ENCODE measurements around the gene RAB24.

Gene RAB24

GRCh38 chr5:177290816-177291596 lies 12.5 kb downstream of the RAB24 start:
- no peak overlapping the region for H3K4me3 ChIP-seq (ENCODE audit: low read depth, low read length)
- no peak for TF ChIP-seq CTCF (IDR thresholded peaks at IDR 0.05; ENCODE audit: control insufficient read depth, extremely low read depth, insufficient read depth)
- DNase-seq (ENCODE audit: low read depth): no peak

GRCh38 chr5:177288191-177288590 lies 15.3 kb downstream of the RAB24 start:
- no peak overlapping the region for H3K4me3 ChIP-seq (ENCODE audit: low read depth, low read length)
- DNase-seq (ENCODE audit: low read depth): no peak
- no peak for TF ChIP-seq CTCF (IDR thresholded peaks at IDR 0.05; ENCODE audit: control insufficient read depth, extremely low read depth, insufficient read depth)

DNA sequence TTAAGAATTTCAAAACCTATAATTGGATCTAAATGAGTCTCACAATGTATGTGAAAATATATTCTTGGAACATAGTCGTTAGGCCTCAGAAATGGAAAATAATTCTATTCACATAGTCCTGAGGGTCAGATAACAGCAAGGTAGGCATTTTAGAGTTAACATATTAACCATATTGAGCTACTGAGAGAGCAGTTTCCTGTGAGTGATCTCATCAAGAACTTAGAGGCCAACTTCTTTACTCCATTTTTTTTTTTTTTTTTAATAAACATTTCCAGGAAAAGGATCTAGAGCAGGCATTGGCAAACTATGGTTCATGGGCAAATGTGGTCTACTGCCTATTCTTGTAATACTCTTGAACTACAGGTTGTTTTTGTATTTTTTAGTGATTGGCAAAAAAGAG lies 26.6 kb downstream of the RAB24 start:
- TF ChIP-seq CTCF (IDR thresholded peaks at IDR 0.05; ENCODE audit: control insufficient read depth, extremely low read depth, insufficient read depth): no peak
- H3K4me3 ChIP-seq (ENCODE audit: low read depth, low read length): no peak overlapping the region
- no peak for DNase-seq (ENCODE audit: low read depth)

DNA sequence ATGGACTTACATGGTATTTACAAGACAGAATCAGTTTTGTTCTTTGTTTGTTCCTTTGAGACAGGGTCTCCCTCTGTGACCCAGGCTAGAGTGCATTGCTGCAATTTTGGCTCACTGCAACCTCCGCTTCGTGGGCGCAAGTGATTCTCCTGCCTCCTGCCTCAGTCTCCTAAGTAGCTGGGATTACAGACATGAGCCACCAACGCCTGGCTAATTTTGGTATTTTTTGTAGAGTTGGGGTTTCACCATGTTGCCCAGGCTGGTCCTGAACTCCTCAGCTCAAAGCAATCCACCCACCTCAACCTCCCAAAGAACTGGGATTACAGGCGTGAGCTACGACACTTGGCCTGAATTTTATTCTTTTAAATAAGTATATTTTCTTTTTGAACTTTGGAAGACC lies 27.6 kb downstream of the RAB24 start:
- no peak for TF ChIP-seq CTCF (IDR thresholded peaks at IDR 0.05; ENCODE audit: control insufficient read depth, extremely low read depth, insufficient read depth)
- DNase-seq (ENCODE audit: low read depth): no peak
- no peak overlapping the region for H3K4me3 ChIP-seq (ENCODE audit: low read depth, low read length)

- no peak for DNase-seq (ENCODE audit: low read depth)
- TF ChIP-seq CTCF (IDR thresholded peaks at IDR 0.05; ENCODE audit: control insufficient read depth, extremely low read depth, insufficient read depth): no peak
- H3K4me3 ChIP-seq (ENCODE audit: low read depth, low read length): no peak overlapping the region
Observed at GRCh38 chr5:177271113-177271512, 32.4 kb downstream of the RAB24 start.

DNA sequence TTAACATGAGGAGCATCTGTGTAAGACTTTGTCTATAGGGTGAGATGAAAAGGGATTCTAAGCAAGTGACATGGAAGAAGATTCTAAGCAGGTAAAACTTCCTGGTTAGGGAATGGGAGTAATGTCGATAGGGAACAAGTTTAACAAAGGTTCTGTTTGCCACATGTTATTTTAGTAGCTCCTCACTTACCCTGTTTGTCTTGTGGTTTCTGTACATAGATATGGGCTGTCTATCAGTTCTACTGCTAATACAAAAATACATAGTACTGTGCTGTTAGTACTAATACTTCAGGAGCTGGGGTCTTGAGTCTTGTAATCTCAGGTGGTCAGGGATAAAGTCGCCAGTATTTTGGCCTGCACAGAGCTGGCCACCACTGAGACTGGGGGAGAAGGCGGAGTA lies 32.9 kb downstream of the RAB24 start:
- TF ChIP-seq CTCF (IDR thresholded peaks at IDR 0.05; ENCODE audit: control insufficient read depth, extremely low read depth, insufficient read depth): no peak
- no peak overlapping the region for H3K4me3 ChIP-seq (ENCODE audit: low read depth, low read length)
- DNase-seq (ENCODE audit: low read depth): no peak

GRCh38 chr5:177269976-177270375 lies 33.5 kb downstream of the RAB24 start:
- no peak for DNase-seq (ENCODE audit: low read depth)
- no peak for TF ChIP-seq CTCF (IDR thresholded peaks at IDR 0.05; ENCODE audit: control insufficient read depth, extremely low read depth, insufficient read depth)
- H3K4me3 ChIP-seq (ENCODE audit: low read depth, low read length): no peak overlapping the region
